Keratinocyte (primary cell): ENCODE measurements around the gene COL16A1. TPM values are rescaled to one million over a fixed set of nuclear protein-coding genes. Genes with fewer than 3 reads are reported as not detected.

Source experiments
- DNase-seq: peaks from one replicate; pipeline ENCODE4 v3.0.0-alpha.2; 2011; ENCODE audit warnings: low read depth, missing footprints, low spot score
- FAIRE-seq: peaks from 2 replicates; lab custom pipeline; 2011; peaks lifted over from hg19 to GRCh38; lab: Jason Lieb, UNC
- H2AFZ ChIP-seq: 2 replicates; pipeline ENCODE4 v1.6.0; 2012; ENCODE audit warnings: low read length, control low read depth, inconsistent platforms; ENCODE audit not compliant: control insufficient read depth
- H3K27ac ChIP-seq: 2 replicates; pipeline ENCODE4 v1.5.1; 2011; ENCODE audit warnings: low read length; ENCODE audit not compliant: control insufficient read depth, insufficient read depth
- H3K27me3 ChIP-seq: 3 replicates; pipeline ENCODE4 v1.6.0; 2011; ENCODE audit warnings: low read length; ENCODE audit not compliant: control insufficient read depth, insufficient read depth; ENCODE audit errors: extremely low read depth
- H3K36me3 ChIP-seq, 2 experiments: 2 replicates in 1 of 2; 3 replicates in 1 of 2; pipeline ENCODE4 v1.5.1; 2011; ENCODE audit warnings: low read length in 2 of 2, mild to moderate bottlenecking in 1 of 2; ENCODE audit not compliant: control insufficient read depth in 2 of 2, insufficient read depth in 2 of 2; ENCODE audit errors: extremely low read depth in 1 of 2
- H3K4me1 ChIP-seq: 3 replicates; pipeline ENCODE4 v1.5.1; 2011; ENCODE audit warnings: low read length; ENCODE audit not compliant: control insufficient read depth, insufficient read depth; ENCODE audit errors: extremely low read depth
- H3K4me2 ChIP-seq: 3 replicates; pipeline ENCODE4 v1.6.0; 2011; ENCODE audit warnings: low read depth, low read length; ENCODE audit not compliant: control insufficient read depth, insufficient read depth; ENCODE audit errors: extremely low read depth
- H3K4me3 ChIP-seq, 3 experiments: fragments of 200-600 bp in 1 of 3; sonication (generic) in 1 of 3; 2 replicates in 2 of 3; 3 replicates in 1 of 3; pipeline ENCODE4 v1.5.1; 2011 to 2016; ENCODE audit warnings: low read length in 3 of 3, mild to moderate bottlenecking in 3 of 3, control low read depth in 2 of 3, inconsistent platforms in 1 of 3, low read depth in 1 of 3, mixed read lengths in 1 of 3, mixed run types in 1 of 3, moderate library complexity in 1 of 3; ENCODE audit not compliant: control insufficient read depth in 2 of 3, insufficient read depth in 2 of 3; ENCODE audit errors: extremely low read depth in 1 of 3
- H3K79me2 ChIP-seq: 2 replicates; pipeline ENCODE4 v1.6.0; 2012; ENCODE audit warnings: low read length; ENCODE audit not compliant: control insufficient read depth, insufficient read depth
- H3K9ac ChIP-seq: 3 replicates; pipeline ENCODE4 v1.6.0; 2011; ENCODE audit warnings: low read length; ENCODE audit not compliant: control insufficient read depth, insufficient read depth; ENCODE audit errors: extremely low read depth
- H3K9me1 ChIP-seq: 3 replicates; pipeline ENCODE4 v1.6.0; 2011; ENCODE audit warnings: low read length; ENCODE audit not compliant: control insufficient read depth, insufficient read depth; ENCODE audit errors: extremely low read depth
- H3K9me3 ChIP-seq: 2 replicates; pipeline ENCODE4 v1.5.1; 2012; ENCODE audit warnings: low read depth, low read length; ENCODE audit not compliant: control insufficient read depth
- H4K20me1 ChIP-seq: 3 replicates; pipeline ENCODE4 v1.6.0; 2011; ENCODE audit warnings: low read length; ENCODE audit not compliant: control insufficient read depth, insufficient read depth; ENCODE audit errors: extremely low read depth
- CTCF ChIP-seq, 3 experiments: IDR thresholded peaks in 1 of 3; conservative IDR thresholded peaks in 1 of 3; optimal IDR thresholded peaks in 1 of 3; 2 replicates in 2 of 3; 3 replicates in 1 of 3; pipeline versions ENCODE3 to v1.5.1; 2011; ENCODE audit warnings: low read length in 3 of 3, mild to moderate bottlenecking in 3 of 3, moderate library complexity in 2 of 3, control low read depth in 1 of 3, inconsistent platforms in 1 of 3; ENCODE audit not compliant: insufficient read depth in 2 of 3; ENCODE audit errors: extremely low read depth in 1 of 3
- EZH2 ChIP-seq: IDR thresholded peaks from one replicate; pipeline ENCODE4 v1.6.1; 2012; ENCODE audit warnings: inconsistent platforms, mild to moderate bottlenecking, low read length, moderate library complexity
- dilution Hi-C: fragments of 300-500 bp; cut with MboI; formaldehyde crosslinking; loops from one replicate; pipeline ENCODE4 v1.7.0; 2020; ENCODE audit warnings: low sequenced_read_pairs; ENCODE audit not compliant: extremely low pct_ligation_motif_present
- polyA plus RNA-seq, 5 experiments: library from polyadenylated mRNA; depleted of rRNA in 3 of 5; stranded (reverse) in 3 of 5; stranded (forward) in 1 of 5; unstranded in 1 of 5; fragments of >200 nt; gene quantifications; 1 replicate in 1 of 5; 2 replicates in 3 of 5; 3 replicates in 1 of 5; pipeline versions ENCODE4 v1.2.1 to v1.2.3, GENCODE V29; 2011 to 2012; ENCODE audit warnings: missing spikeins in 2 of 5, low read depth in 1 of 5, low replicate concordance in 1 of 5

COL16A1 gene
- polyA plus RNA-seq, 1 donor (not counting 4 experiments of a cell fraction or from before 2014, with no cell fraction given): 43.4 TPM

GRCh38 chr1:31699341-31699891 is 4.4 kb downstream of the COL16A1 start:
- no peak overlapping the region for H3K4me3 ChIP-seq
- TF ChIP-seq CTCF (optimal IDR thresholded peaks at IDR 0.05 in 1 of 3, IDR thresholded peaks at IDR 0.05 in 1 of 3, conservative IDR thresholded peaks at IDR 0.05 in 1 of 3; ENCODE audit: extremely low read depth in 1 of 3, insufficient read depth in 2 of 3, low read length in 3 of 3): no peak
- TF ChIP-seq EZH2: no peak
- H3K27ac ChIP-seq: no peak overlapping the region
- no peak for DNase-seq
- dilution Hi-C loops: no loop called here
- peaks cover 52% of the 10 kb centered on the region for H3K4me1 ChIP-seq
- no peaks in the 10 kb centered on the region for H4K20me1 ChIP-seq
- no peak overlapping the region for H3K4me2 ChIP-seq
- H3K9me3 ChIP-seq: no peaks in the 10 kb centered on the region
- no peak overlapping the region for H3K9ac ChIP-seq
- no peaks in the 10 kb centered on the region for H3K9me1 ChIP-seq
- H3K79me2 ChIP-seq: peaks cover 27% of the 10 kb centered on the region
- peaks cover 36 to 47% of the 10 kb centered on the region in 2 experiments for H3K36me3 ChIP-seq
- no peak overlapping the region for H2AFZ ChIP-seq
- no peaks in the 10 kb centered on the region for H3K27me3 ChIP-seq
- FAIRE-seq: no peak

GRCh38 chr1:31697369-31697984 is 6.3 kb downstream of the COL16A1 start:
- Histone ChIP-seq H4K20me1 (no peaks in the 10 kb centered on the region), H2AFZ (no peak overlapping the region), H3K9me1 (no peaks in the 10 kb centered on the region), H3K4me2 (no peak overlapping the region), H3K27ac (no peak overlapping the region), H3K9ac (no peak overlapping the region), H3K36me3 (peaks cover 50 to 60% of the 10 kb centered on the region in 2 experiments), H3K4me3 (no peak overlapping the region), H3K4me1 (peaks cover 40% of the 10 kb centered on the region), H3K9me3 (no peaks in the 10 kb centered on the region), H3K79me2 (peaks cover 16% of the 10 kb centered on the region), H3K27me3 (no peaks in the 10 kb centered on the region)
- no peak for TF ChIP-seq CTCF (optimal IDR thresholded peaks at IDR 0.05 in 1 of 3, IDR thresholded peaks at IDR 0.05 in 1 of 3, conservative IDR thresholded peaks at IDR 0.05 in 1 of 3; ENCODE audit: extremely low read depth in 1 of 3, insufficient read depth in 2 of 3, low read length in 3 of 3)
- TF ChIP-seq EZH2: no peak
- FAIRE-seq (no peak), DNase-seq (no peak)
- dilution Hi-C loops: no loop called here
